Stimulated activated naive CD8-positive, alpha-beta T cell treated with anti-CD3 and anti-CD28 coated beads, Interleukin-15, amount 100 ng/mL, for 72 hours (primary cell): Measurements from ENCODE around the gene TEX19.

Experiments
- ATAC-seq: fragments of 150-1000 bp; cut with Tn5 transposase; 2 replicates; pipeline ENCODE4 v1.10.0; 2021; ENCODE audit warnings: mild to moderate bottlenecking, moderate library complexity
- DNase-seq, 2 donors: peaks; one replicate each; pipeline ENCODE4 v3.0.0; 2021 to 2022
- H3K27ac Mint-ChIP-seq, 2 donors: one replicate each; pipeline ENCODE4 v1.8.0; 2022; ENCODE audit warnings: mild to moderate bottlenecking in 2 of 2, mixed read lengths in 2 of 2, moderate library complexity in 2 of 2
- H3K27me3 Mint-ChIP-seq: one replicate; pipeline ENCODE4 v1.8.0; 2022; ENCODE audit warnings: mixed read lengths
- H3K4me1 Mint-ChIP-seq: one replicate; pipeline ENCODE4 v1.8.0; 2022; ENCODE audit warnings: mild to moderate bottlenecking, mixed read lengths
- H3K4me3 Mint-ChIP-seq, 2 donors: one replicate each; pipeline ENCODE4 v1.8.0; 2022; ENCODE audit warnings: mild to moderate bottlenecking in 2 of 2, mixed read lengths in 2 of 2, moderate library complexity in 1 of 2
- H3K9me3 Mint-ChIP-seq, 2 donors: one replicate each; pipeline ENCODE4 v1.8.0; 2022; ENCODE audit warnings: mixed read lengths in 2 of 2

Gene TEX19

GRCh38 chr17:82358465-82359350 is at the start of gene TEX19:
TEX19 (plus strand) TSS chr17:82359247; CDS start chr17:82362151, 2,904 bp downstream.
- peak; percentile 72 for ATAC-seq
- DNase-seq = peak in 1 of 2 donors; percentile 35
- H3K27ac Mint-ChIP-seq = peak within 1 kb of the TSS in 1 of 2 donors; percentile 89
- H3K9me3 Mint-ChIP-seq = no peaks in the 10 kb centered on the region
- peak within 1 kb of the TSS in 1 of 2 donors; percentile 0 for H3K4me3 Mint-ChIP-seq
- H3K27me3 Mint-ChIP-seq = peaks cover 52% of the 10 kb centered on the region
- peaks cover 12% of the 10 kb centered on the region for H3K4me1 Mint-ChIP-seq

GRCh38 chr17:82309656-82310570 is 49.1 kb upstream of the TEX19 start:
- peak overlapping the region in 1 of 2 donors; percentile 0 for H3K27ac Mint-ChIP-seq
- no peak for ATAC-seq
- peaks cover 45% of the 10 kb centered on the region for H3K4me1 Mint-ChIP-seq
- no peaks in the 10 kb centered on the region for H3K27me3 Mint-ChIP-seq
- no peak for DNase-seq
- no peaks in the 10 kb centered on the region for H3K9me3 Mint-ChIP-seq
- H3K4me3 Mint-ChIP-seq = no peak overlapping the region

GRCh38 chr17:82310877-82311276 is 48.2 kb upstream of the TEX19 start:
- no peak for ATAC-seq
- no peak overlapping the region for H3K4me3 Mint-ChIP-seq
- H3K27ac Mint-ChIP-seq = peak overlapping the region in 1 of 2 donors; percentile 33

GRCh38 chr17:82311971-82312370 is 47.1 kb upstream of the TEX19 start:
- H3K27me3 Mint-ChIP-seq = no peaks in the 10 kb centered on the region
- H3K27ac Mint-ChIP-seq = no peak overlapping the region
- peaks cover 35% of the 10 kb centered on the region for H3K4me1 Mint-ChIP-seq
- H3K9me3 Mint-ChIP-seq = no peaks in the 10 kb centered on the region
- H3K4me3 Mint-ChIP-seq = no peak overlapping the region
- DNase-seq (no peak), ATAC-seq (no peak)

More at GRCh38 chr17:82310877-82311276, 48.2 kb upstream of the TEX19 start:
- Mint-ChIP-seq H3K4me1 (peaks cover 44% of the 10 kb centered on the region), H3K9me3 (no peaks in the 10 kb centered on the region), H3K27me3 (no peaks in the 10 kb centered on the region)
- DNase-seq = no peak

GRCh38 chr17:82313195-82314011 is 45.6 kb upstream of the TEX19 start:
- no peaks in the 10 kb centered on the region for H3K27me3 Mint-ChIP-seq
- H3K27ac Mint-ChIP-seq = peak overlapping the region in 1 of 2 donors; percentile 65
- ATAC-seq (no peak), DNase-seq (no peak)
- H3K4me3 Mint-ChIP-seq = no peak overlapping the region
- no peaks in the 10 kb centered on the region for H3K9me3 Mint-ChIP-seq
- H3K4me1 Mint-ChIP-seq = peaks cover 27% of the 10 kb centered on the region

- peaks cover 22% of the 10 kb centered on the region for H3K4me1 Mint-ChIP-seq
- DNase-seq (no peak), ATAC-seq (no peak)
- no peaks in the 10 kb centered on the region for H3K27me3 Mint-ChIP-seq
- H3K9me3 Mint-ChIP-seq = no peaks in the 10 kb centered on the region
- no peak overlapping the region for H3K4me3 Mint-ChIP-seq
- H3K27ac Mint-ChIP-seq = peak overlapping the region; percentile 46 to 94
Measured at GRCh38 chr17:82314012-82314726, 44.9 kb upstream of the TEX19 start.

GRCh38 chr17:82314727-82315605 is 44.1 kb upstream of the TEX19 start:
- Mint-ChIP-seq H3K9me3 (no peaks in the 10 kb centered on the region), H3K27ac (peak overlapping the region in 1 of 2 donors; percentile 54), H3K4me3 (no peak overlapping the region), H3K27me3 (no peaks in the 10 kb centered on the region), H3K4me1 (peaks cover 22% of the 10 kb centered on the region)
- ATAC-seq (no peak), DNase-seq (no peak)

GRCh38 chr17:82315703-82316358 is 43.2 kb upstream of the TEX19 start:
- H3K4me1 Mint-ChIP-seq = peaks cover 22% of the 10 kb centered on the region
- no peak overlapping the region for H3K4me3 Mint-ChIP-seq
- H3K27ac Mint-ChIP-seq = peak overlapping the region in 1 of 2 donors; percentile 97

GRCh38 chr17:82316651-82317393 is 42.2 kb upstream of the TEX19 start:
- Mint-ChIP-seq H3K4me3 (no peak overlapping the region), H3K9me3 (no peaks in the 10 kb centered on the region), H3K4me1 (peaks cover 23% of the 10 kb centered on the region), H3K27ac (peak overlapping the region in 1 of 2 donors; percentile 95), H3K27me3 (no peaks in the 10 kb centered on the region)
- DNase-seq (no peak), ATAC-seq (peak; percentile 25)

More at GRCh38 chr17:82315703-82316358, 43.2 kb upstream of the TEX19 start:
- no peak for DNase-seq
- peak; percentile 47 for ATAC-seq
- H3K9me3 Mint-ChIP-seq = no peaks in the 10 kb centered on the region
- H3K27me3 Mint-ChIP-seq = no peaks in the 10 kb centered on the region

GRCh38 chr17:82317394-82318168 is 41.5 kb upstream of the TEX19 start, which contains the start of gene CD7:
CD7 (minus strand) TSS chr17:82317608; CDS start chr17:82317495, 113 bp downstream.
- no peaks in the 10 kb centered on the region for H3K27me3 Mint-ChIP-seq
- ATAC-seq = peak; percentile 83
- H3K4me1 Mint-ChIP-seq = peaks cover 30% of the 10 kb centered on the region
- no peak within 1 kb of the TSS for H3K4me3 Mint-ChIP-seq
- H3K27ac Mint-ChIP-seq = peak within 1 kb of the TSS in 1 of 2 donors; percentile 95
- H3K9me3 Mint-ChIP-seq = no peaks in the 10 kb centered on the region
- peak; percentile 69 to 79 for DNase-seq

GRCh38 chr17:82318169-82318498 is 40.9 kb upstream of the TEX19 start:
- Mint-ChIP-seq H3K4me3 (no peak overlapping the region), H3K27me3 (no peaks in the 10 kb centered on the region), H3K4me1 (peaks cover 36% of the 10 kb centered on the region), H3K27ac (no peak overlapping the region), H3K9me3 (no peaks in the 10 kb centered on the region)
- no peak for ATAC-seq
- no peak for DNase-seq
